Measurements from ENCODE around the gene DCBLD1. TPM values are rescaled to one million over a fixed set of nuclear protein-coding genes. Genes with fewer than 3 reads are reported as not detected.
A peak's percentile ranks its signal among the peaks of the same experiment; 100 is the strongest.

DCBLD1 gene
- total and polyA plus RNA-seq, 2 of the 13 experiments (the other 11 are each of a cell fraction or from before 2014, with no cell fraction given) = 23.2 to 41.5 TPM

GRCh38 chr6:117545161-117545595 lies 62.7 kb downstream of the DCBLD1 start (continued):
- TF ChIP-seq CEBPZ (IDR thresholded peaks at IDR 0.05; ENCODE audit: low read length) (no peak), KDM4B (CRISPR knock-in tag; IDR thresholded peaks at IDR 0.05) (no peak), SUZ12 (IDR thresholded peaks at IDR 0.05; ENCODE audit: low read depth, low read length) (no peak), ZBTB40 (IDR thresholded peaks at IDR 0.05) (no peak), ZBTB40 (CRISPR knock-in tag; IDR thresholded peaks at IDR 0.05) (no peak), PTBP1 (IDR thresholded peaks at IDR 0.05; ENCODE audit: low read depth, low read length, poor library complexity, severe bottlenecking) (no peak), HINFP (CRISPR knock-in tag; IDR thresholded peaks at IDR 0.05; ENCODE audit: low read depth) (no peak), PITX1 (CRISPR knock-in tag; IDR thresholded peaks at IDR 0.05) (no peak), LRRFIP1 (CRISPR knock-in tag; conservative IDR thresholded peaks at IDR 0.05) (no peak), TCF7 (IDR thresholded peaks at IDR 0.05; ENCODE audit: low read depth) (peak; percentile 23; the same call in 1 of the 2 replicates), HOMEZ (CRISPR knock-in tag; IDR thresholded peaks at IDR 0.05; ENCODE audit: low read depth) (peak; percentile 53; the same call in 1 of the 2 replicates)
